ENCODE measurements around the gene CPNE4.

CPNE4 gene

GRCh38 chr3:131868203-131868602 is 166.6 kb downstream of the CPNE4 start:
- DNase-seq, result no peak

DNA sequence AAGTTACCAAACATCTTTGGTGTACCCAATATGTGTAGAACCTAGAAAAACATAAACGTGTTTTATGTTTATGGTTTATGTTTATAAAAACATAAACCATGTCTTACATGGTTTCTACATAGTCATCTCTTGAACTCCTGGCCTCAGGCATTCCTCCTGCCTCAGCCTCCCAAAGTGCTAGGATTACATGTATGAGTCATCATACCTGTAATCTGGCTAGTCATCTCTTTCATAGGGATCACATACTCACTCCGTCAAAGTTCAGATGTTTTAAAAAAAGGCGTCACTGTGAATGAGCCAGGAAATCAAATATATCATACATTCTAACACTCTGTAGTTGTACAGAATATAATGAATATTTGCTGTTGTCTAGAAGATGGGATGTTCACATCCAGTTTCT is 178.6 kb downstream of the CPNE4 start:
- no peak for DNase-seq

DNA sequence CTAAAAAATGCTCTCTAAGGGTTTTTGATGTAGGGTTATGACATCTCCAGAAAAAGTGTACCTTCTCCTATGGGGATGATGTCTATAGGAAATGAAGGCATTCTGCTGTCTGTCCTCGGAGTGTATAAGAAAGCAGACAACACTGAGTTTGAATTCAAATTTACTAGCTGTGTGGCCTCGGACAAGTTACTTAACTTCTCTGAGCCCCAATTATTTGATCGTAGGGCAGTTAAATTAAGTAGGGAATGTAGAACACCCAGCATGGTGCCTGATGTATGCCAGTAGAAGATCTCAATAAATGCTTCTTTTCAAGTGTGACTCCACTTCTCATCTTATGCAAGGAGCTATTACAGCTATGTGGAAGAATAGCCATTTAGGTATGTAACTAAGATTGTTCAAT is 184.6 kb downstream of the CPNE4 start:
- no peak for DNase-seq

- DNase-seq, result no peak
Observed at GRCh38 chr3:131849616-131850015, 185.2 kb downstream of the CPNE4 start.

GRCh38 chr3:131847966-131848510 is 186.8 kb downstream of the CPNE4 start:
- no peak for DNase-seq

DNA sequence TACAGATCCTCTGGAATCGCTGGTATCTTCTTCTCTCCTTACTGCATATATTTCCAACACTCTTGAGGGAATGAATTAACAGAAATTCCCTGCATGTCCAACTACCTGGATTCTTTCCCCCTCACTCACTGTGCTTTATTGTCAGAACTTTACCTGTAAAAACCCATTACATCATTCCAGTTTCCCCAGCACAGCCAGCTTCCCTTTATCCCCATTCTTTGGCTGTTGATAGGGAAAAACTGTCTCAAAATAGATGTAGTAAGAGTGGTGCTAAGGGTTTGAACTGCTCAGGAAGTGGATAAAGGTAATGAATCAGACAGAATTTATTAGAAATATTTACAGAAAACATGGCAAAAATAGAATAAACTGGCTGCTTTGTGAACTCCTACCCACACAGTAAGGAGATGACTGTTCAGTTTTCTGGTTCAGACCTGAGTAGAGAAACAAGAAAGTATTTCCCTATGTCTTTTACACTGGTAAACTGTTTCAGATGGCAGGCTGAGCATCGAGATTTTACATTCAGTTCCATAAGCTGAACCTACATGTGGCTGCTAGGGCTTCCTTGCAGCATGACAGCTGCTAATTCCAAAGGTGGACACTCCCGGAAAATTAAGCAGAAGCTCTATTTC is 188.4 kb downstream of the CPNE4 start:
- no peak for DNase-seq

- DNase-seq, result peak in 1 of 3 experiments; percentile 14
Observed at GRCh38 chr3:131843174-131843573, 191.6 kb downstream of the CPNE4 start.

DNA sequence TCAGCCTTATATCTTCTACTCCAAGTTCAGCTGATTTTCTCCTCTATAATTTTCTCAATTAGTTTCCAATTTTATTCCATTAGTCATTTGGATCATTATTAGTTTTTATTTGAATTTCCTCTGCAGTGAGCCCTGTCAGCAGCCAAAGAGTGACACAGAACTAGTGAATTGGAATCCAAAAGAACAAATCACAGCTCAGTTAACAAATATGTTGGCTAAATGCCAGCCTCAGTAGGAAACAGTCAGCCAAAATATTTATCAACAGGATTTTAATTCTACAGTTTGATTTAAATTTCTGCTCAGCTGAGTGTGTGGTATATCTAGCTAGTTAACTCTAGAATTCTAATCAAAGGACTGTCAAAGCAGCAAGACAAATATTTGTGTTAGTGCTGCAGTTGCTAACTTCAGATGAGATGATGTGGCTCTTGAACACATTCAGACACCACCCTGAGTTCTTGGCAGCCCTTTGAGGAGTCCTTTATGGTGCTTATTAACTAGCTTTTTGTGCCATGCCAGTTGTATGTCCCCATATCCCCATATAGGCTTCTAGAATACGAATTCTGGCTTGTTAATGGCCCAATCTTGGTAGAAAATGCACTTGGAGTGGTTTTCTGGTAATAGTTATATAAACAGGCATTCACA is 194.5 kb downstream of the CPNE4 start:
- DNase-seq, result peak in 1 of 3 experiments; percentile 28

DNA sequence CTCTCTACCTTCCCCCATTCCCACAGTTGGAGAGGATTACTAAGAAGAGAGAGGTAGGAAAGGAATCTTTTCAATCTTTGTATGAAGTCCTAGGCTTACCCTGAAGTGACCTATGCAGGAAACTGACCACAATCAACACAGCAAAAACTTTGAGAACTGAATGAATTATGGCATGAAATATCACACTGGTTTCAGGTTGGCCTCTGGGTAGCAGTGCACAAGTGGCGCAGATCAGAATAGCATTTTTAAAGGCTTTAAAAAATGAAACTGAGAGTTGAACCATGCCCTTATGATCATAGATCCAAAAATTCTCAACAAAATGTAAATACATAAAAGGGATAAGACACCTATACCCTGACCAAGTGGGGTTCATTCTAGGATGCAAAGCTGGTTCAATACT is 198.9 kb downstream of the CPNE4 start:
- no peak for DNase-seq

- no peak for DNase-seq
Observed at GRCh38 chr3:131831608-131832007, 203.2 kb downstream of the CPNE4 start.

- DNase-seq, result no peak
Observed at GRCh38 chr3:131821191-131821762, 213.5 kb downstream of the CPNE4 start.

- peak in 2 of 3 experiments; percentile 26 to 54 for DNase-seq
Observed at GRCh38 chr3:131819381-131820055, 215.3 kb downstream of the CPNE4 start.

DNA sequence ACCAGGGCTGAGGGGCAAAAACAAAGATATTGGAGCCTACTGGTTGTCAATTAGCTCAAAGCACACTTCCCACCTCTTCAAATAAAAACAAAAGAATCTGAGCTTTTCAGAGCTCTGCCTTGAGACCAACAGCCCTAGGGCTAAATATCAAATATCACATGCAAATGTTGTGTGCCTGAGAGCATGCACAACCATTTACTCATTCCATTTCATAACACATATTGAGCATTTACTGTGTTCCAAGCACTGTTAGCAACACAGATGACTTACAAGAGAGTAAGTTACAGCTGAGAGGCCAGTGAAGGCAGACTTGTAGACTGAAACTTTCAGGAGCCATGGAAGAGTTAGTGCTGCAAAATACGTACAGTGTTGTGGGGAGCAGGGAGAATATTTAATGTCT is 222.4 kb downstream of the CPNE4 start:
- peak in 1 of 3 experiments; percentile 61 for DNase-seq

GRCh38 chr3:131811481-131811880 is 223.3 kb downstream of the CPNE4 start:
- DNase-seq, result no peak

GRCh38 chr3:131807822-131808221 is 227.0 kb downstream of the CPNE4 start:
- DNase-seq, result no peak

- no peak for DNase-seq
Observed at GRCh38 chr3:131806736-131807135, 228.1 kb downstream of the CPNE4 start.

- no peak for DNase-seq
Observed at GRCh38 chr3:131804565-131805133, 230.2 kb downstream of the CPNE4 start.

DNA sequence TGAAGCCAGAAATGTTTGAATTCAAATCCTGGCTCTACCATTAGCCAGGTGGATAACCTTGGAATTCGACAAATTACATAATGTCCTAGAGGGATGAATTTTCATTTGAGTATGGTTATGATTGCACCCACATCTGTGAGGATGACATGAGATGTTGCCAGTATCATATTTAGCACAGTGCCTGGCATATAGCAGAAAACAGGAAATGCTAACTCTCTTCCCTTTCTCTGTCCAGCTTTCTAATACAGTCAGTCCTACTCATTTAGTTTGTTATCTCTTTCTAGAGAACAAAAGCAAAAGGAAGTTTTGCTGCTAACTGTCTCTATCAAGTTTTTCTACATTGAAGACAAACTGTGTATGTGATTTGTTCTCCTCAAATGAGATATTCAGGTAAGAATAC is 231.7 kb downstream of the CPNE4 start:
- no peak for DNase-seq

DNA sequence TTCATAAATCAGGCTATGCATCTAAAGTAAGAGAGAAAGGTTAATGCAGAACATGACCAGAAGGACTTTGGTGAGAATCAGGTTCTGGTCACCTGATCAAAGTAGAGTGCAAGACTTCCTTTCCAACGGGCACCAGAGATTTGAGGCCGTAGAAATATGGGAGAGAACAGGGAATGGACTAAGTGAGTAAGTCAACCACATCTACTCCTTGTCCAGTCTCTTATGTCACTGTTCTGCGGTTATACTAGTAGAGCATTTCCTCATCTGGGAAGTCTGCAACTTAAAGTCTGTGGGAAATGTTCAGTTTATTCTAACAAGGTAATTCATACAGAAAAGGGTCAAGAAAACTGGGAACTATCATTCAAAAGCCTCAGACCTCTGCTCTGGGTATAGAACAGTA is 232.8 kb downstream of the CPNE4 start:
- DNase-seq, result no peak

DNA sequence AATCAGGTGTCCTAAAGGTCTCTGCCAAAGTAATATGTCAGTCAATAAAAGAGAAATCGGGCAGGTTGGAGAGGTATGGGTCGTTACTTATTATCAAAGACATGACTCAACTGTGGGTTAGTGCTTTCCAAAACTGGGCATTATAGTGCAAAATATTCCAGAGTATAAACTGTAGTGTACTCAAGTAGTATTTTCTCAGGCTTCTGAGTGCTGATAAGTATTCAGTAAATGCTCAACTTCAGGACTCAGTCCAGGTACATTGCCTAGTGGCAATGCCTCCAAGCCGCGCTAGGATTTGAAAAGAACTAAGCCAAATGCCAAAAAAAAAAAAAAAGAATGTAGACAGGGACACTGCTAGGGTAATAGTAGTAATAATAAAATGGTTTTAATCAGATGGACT is 233.2 kb downstream of the CPNE4 start:
- DNase-seq, result no peak

GRCh38 chr3:131797776-131798175 is 237.0 kb downstream of the CPNE4 start:
- peak in 1 of 3 experiments; percentile 7 for DNase-seq

DNA sequence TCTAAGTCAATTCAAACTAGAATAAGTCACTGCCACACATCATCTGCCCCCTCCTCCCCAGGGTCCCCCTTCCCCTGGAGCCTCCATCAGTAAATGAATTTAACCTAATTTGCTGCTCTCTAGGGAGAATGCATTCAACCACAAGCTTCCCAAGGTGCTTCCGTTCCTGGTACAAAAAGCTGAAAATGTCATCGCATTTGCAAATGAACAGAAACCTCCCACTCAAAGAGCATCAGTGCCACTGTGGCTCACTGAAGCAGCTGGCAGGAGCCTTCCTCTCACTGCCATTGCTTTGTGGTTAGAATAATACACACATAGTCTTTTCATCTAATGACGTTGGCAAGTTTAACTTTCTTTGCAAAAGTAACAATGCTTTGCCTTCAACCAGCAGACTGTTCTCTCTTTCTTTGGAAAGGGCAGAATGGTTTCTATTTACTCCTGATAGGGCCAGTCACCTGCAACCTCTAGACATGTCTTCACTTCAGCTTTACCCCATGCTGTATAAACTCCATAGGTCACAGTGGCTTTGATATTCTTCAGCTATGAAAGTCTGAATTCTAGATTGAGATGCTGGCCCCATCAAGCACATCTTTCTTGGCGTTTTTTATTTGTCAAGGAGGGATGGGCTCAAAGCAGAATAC is 238.1 kb downstream of the CPNE4 start:
- DNase-seq, result peak in 1 of 3 experiments; percentile 37

GRCh38 chr3:131796111-131796510 is 238.7 kb downstream of the CPNE4 start:
- DNase-seq, result peak in 1 of 3 experiments; percentile 30

Measured in NCI-H1417 (cell line).